Muscle of leg (tissue), 11 donors: Measurements from ENCODE around the gene FAH. TPM values are rescaled to one million over a fixed set of nuclear protein-coding genes. Genes with fewer than 3 reads are reported as not detected.

Source experiments
- DNase-seq: peaks from one replicate; pipeline ENCODE4 v3.0.0; 2013
- H3K27ac ChIP-seq: one replicate; pipeline ENCODE4 v1.5.1; 2013; ENCODE audit warnings: mild to moderate bottlenecking, low read length, control low read depth
- H3K27me3 ChIP-seq: one replicate; pipeline ENCODE4 v1.6.1; 2013; ENCODE audit warnings: low read length; ENCODE audit not compliant: control insufficient read depth, insufficient read depth
- H3K36me3 ChIP-seq: one replicate; pipeline ENCODE4 v1.6.1; 2013; ENCODE audit warnings: low read length; ENCODE audit not compliant: control insufficient read depth, insufficient read depth
- H3K4me1 ChIP-seq: one replicate; pipeline ENCODE4 v1.6.1; 2013; ENCODE audit warnings: low read length; ENCODE audit not compliant: control insufficient read depth, insufficient read depth
- H3K4me3 ChIP-seq: one replicate; pipeline ENCODE4 v1.5.1; 2013; ENCODE audit warnings: low read length, control low read depth
- H3K9me3 ChIP-seq: replicated peaks from 2 replicates; pipeline ENCODE4 v1.6.1; 2013; ENCODE audit warnings: low read depth, low read length; ENCODE audit not compliant: control insufficient read depth
- WGBS: methylation state at CpG from one replicate; pipeline ENCODE4 v1.1.5; 2013; ENCODE audit warnings: missing lambda C conversion rate; ENCODE audit not compliant: insufficient coverage; 5-methylcytosine and 5-hydroxymethylcytosine counted together
- polyA plus RNA-seq, 8 donors: library from polyadenylated mRNA; unstranded; fragments of 120-200 nt; gene quantifications; one replicate each; pipeline versions ENCODE4 v1.2.1 to v1.2.3, GENCODE V29; 2013; ENCODE audit warnings: inconsistent platforms in 1 of 8, low replicate concordance in 1 of 8; ENCODE audit not compliant: insufficient read length in 8 of 8, insufficient read depth in 1 of 8
- total RNA-seq: library from RNA; stranded (reverse); fragments of 120-200 nt; gene quantifications from one replicate; pipeline ENCODE4 v1.2.4, GENCODE V29; 2013

The FAH gene
- total and polyA plus RNA-seq, 9 donors: 9.9 to 19.5 (median 13.0) TPM

- peaks cover 6% of the 10 kb centered on the region for H3K27me3 ChIP-seq
- no peak overlapping the region for H3K4me3 ChIP-seq
- no peaks in the 10 kb centered on the region for H3K9me3 ChIP-seq
- H3K36me3 ChIP-seq: no peaks in the 10 kb centered on the region
- WGBS: 72% methylated on average over 3 of the region's 7 CpGs
- DNase-seq: no peak
- no peaks in the 10 kb centered on the region for H3K4me1 ChIP-seq
- H3K27ac ChIP-seq: no peak overlapping the region
Measured at GRCh38 chr15:80228959-80229610, 76.3 kb downstream of the FAH start.

- no CpG with 5 or more reads among the region's 2 CpGs for WGBS
- H3K4me1 ChIP-seq: no peaks in the 10 kb centered on the region
- H3K4me3 ChIP-seq: no peak overlapping the region
- no peaks in the 10 kb centered on the region for H3K9me3 ChIP-seq
- no peak overlapping the region for H3K27ac ChIP-seq
- no peaks in the 10 kb centered on the region for H3K36me3 ChIP-seq
- DNase-seq: no peak
- peaks cover 6% of the 10 kb centered on the region for H3K27me3 ChIP-seq
Measured at GRCh38 chr15:80231371-80231770, 78.6 kb downstream of the FAH start.

GRCh38 chr15:80233581-80233980, 80.8 kb downstream of the FAH start:
- H3K4me3 ChIP-seq: no peak overlapping the region
- H3K9me3 ChIP-seq: no peaks in the 10 kb centered on the region
- DNase-seq: no peak
- H3K27ac ChIP-seq: no peak overlapping the region
- WGBS: 19% methylated on average over 8 of the region's 9 CpGs
- no peaks in the 10 kb centered on the region for H3K4me1 ChIP-seq
- H3K36me3 ChIP-seq: no peaks in the 10 kb centered on the region
- peaks cover 6% of the 10 kb centered on the region for H3K27me3 ChIP-seq

- DNase-seq: no peak
- Histone ChIP-seq H3K4me1 (no peaks in the 10 kb centered on the region), H3K4me3 (no peak overlapping the region), H3K9me3 (no peaks in the 10 kb centered on the region), H3K36me3 (no peaks in the 10 kb centered on the region), H3K27ac (no peak overlapping the region), H3K27me3 (peaks cover 6% of the 10 kb centered on the region)
- WGBS: 46% methylated on average over 3 of the region's 4 CpGs
Measured at GRCh38 chr15:80234883-80235282, 82.1 kb downstream of the FAH start.

Other genes with a start within 250 kb of the FAH start
- gene BCL2A1, start 181.8 kb upstream of the FAH start, total RNA-seq: 0.35 TPM
- gene BCL2A1, start 181.8 kb upstream of the FAH start, polyA plus RNA-seq: 1 to 10 TPM in 2 of 8 donors, under 1 TPM in 5, not detected in 1; 0.18 to 1.9 (median 0.55) TPM
- gene ZFAND6, start 93.3 kb upstream of the FAH start, total RNA-seq: 98.4 TPM
- gene ZFAND6, start 93.3 kb upstream of the FAH start, polyA plus RNA-seq: 100 to 1,000 TPM in 6 of 8 donors, 10 to 100 TPM in 2; 95.6 to 115 (median 106) TPM
- gene CTXND1, start 99.2 kb downstream of the FAH start, total RNA-seq: 0.44 TPM
- 1 to 10 TPM in 4 of 8 donors, under 1 TPM in 4; 0.59 to 1.9 (median 0.94) TPM for gene CTXND1, start 99.2 kb downstream of the FAH start, polyA plus RNA-seq